ENCODE data around the gene SLC7A9. TPM values are rescaled to one million over a fixed set of nuclear protein-coding genes. Genes with fewer than 3 reads are reported as not detected.

Gene SLC7A9
- polyA plus RNA-seq, 1 donor from 2014 or later = 2.5 TPM

DNA sequence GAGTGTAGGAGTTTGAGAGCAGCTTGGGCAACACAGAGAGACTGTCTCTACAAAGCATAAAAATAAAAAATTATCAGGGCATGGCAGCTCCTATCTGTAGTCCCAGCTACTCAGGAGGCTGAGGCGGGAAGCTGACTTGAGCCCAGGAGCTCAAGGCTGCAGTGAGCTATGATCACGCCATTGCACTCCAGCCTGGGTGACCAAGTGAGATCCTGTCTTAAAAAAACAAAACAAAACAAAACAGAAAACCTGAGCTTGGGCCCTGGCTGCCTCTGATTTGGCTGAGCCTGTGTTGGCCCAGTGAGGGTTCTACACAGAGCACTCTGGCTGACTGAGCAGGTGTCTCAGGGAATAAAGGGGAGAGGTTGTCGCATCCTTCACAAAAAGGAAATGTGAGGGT is 8.0 kb downstream of the SLC7A9 start:
- no peaks in the 10 kb centered on the region for H3K27me3 ChIP-seq (ENCODE audit: insufficient read depth, low read depth, low read length)
- H3K4me2 ChIP-seq (ENCODE audit: low read length) = no peak overlapping the region
- no peak overlapping the region for H3K4me3 ChIP-seq (ENCODE audit: low read length)
- no peak overlapping the region for H3K27ac ChIP-seq (ENCODE audit: low read length)
- H3K9me2 ChIP-seq (ENCODE audit: insufficient read depth, low read length) = no peaks in the 10 kb centered on the region
- H3K9me3 ChIP-seq (ENCODE audit: low read length) = no peaks in the 10 kb centered on the region
- H2AFZ ChIP-seq (ENCODE audit: low read depth, low read length) = no peak overlapping the region
- H3K79me2 ChIP-seq (replicated peaks; ENCODE audit: insufficient read depth, low read length) = no peaks in the 10 kb centered on the region
- H3K36me3 ChIP-seq (ENCODE audit: insufficient read depth, low read length) = no peaks in the 10 kb centered on the region
- no peak overlapping the region for H3K9ac ChIP-seq (ENCODE audit: low read length)
- TF ChIP-seq RAD21 (conservative IDR thresholded peaks at IDR 0.05) = no peak
- TF ChIP-seq POLR2AphosphoS5 (IDR thresholded peaks at IDR 0.05) = no peak
- no peak for TF ChIP-seq SMC3 (conservative IDR thresholded peaks at IDR 0.05; ENCODE audit: poor library complexity)
- no peak for TF ChIP-seq TAF1 (IDR thresholded peaks at IDR 0.05; ENCODE audit: low read depth)
- TF ChIP-seq EZH2 (IDR thresholded peaks at IDR 0.05; ENCODE audit: borderline replicate concordance, insufficient read depth, low read length, poor library complexity, severe bottlenecking) = no peak
- TF ChIP-seq, protein P1, sequence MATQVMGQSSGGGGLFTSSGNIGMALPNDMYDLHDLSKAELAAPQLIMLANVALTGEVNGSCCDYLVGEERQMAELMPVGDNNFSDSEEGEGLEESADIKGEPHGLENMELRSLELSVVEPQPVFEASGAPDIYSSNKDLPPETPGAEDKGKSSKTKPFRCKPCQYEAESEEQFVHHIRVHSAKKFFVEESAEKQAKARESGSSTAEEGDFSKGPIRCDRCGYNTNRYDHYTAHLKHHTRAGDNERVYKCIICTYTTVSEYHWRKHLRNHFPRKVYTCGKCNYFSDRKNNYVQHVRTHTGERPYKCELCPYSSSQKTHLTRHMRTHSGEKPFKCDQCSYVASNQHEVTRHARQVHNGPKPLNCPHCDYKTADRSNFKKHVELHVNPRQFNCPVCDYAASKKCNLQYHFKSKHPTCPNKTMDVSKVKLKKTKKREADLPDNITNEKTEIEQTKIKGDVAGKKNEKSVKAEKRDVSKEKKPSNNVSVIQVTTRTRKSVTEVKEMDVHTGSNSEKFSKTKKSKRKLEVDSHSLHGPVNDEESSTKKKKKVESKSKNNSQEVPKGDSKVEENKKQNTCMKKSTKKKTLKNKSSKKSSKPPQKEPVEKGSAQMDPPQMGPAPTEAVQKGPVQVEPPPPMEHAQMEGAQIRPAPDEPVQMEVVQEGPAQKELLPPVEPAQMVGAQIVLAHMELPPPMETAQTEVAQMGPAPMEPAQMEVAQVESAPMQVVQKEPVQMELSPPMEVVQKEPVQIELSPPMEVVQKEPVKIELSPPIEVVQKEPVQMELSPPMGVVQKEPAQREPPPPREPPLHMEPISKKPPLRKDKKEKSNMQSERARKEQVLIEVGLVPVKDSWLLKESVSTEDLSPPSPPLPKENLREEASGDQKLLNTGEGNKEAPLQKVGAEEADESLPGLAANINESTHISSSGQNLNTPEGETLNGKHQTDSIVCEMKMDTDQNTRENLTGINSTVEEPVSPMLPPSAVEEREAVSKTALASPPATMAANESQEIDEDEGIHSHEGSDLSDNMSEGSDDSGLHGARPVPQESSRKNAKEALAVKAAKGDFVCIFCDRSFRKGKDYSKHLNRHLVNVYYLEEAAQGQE (IDR thresholded peaks at IDR 0.05; ENCODE audit: borderline replicate concordance) = no peak
- TF ChIP-seq EP300 (conservative IDR thresholded peaks at IDR 0.05; ENCODE audit: poor library complexity, severe bottlenecking) = no peak
- TF ChIP-seq, protein P2, sequence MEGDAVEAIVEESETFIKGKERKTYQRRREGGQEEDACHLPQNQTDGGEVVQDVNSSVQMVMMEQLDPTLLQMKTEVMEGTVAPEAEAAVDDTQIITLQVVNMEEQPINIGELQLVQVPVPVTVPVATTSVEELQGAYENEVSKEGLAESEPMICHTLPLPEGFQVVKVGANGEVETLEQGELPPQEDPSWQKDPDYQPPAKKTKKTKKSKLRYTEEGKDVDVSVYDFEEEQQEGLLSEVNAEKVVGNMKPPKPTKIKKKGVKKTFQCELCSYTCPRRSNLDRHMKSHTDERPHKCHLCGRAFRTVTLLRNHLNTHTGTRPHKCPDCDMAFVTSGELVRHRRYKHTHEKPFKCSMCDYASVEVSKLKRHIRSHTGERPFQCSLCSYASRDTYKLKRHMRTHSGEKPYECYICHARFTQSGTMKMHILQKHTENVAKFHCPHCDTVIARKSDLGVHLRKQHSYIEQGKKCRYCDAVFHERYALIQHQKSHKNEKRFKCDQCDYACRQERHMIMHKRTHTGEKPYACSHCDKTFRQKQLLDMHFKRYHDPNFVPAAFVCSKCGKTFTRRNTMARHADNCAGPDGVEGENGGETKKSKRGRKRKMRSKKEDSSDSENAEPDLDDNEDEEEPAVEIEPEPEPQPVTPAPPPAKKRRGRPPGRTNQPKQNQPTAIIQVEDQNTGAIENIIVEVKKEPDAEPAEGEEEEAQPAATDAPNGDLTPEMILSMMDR (IDR thresholded peaks at IDR 0.05; ENCODE audit: poor library complexity, severe bottlenecking) = no peak
- TF ChIP-seq MXI1 (conservative IDR thresholded peaks at IDR 0.05; ENCODE audit: poor library complexity, severe bottlenecking) = no peak
- H4K20me1 ChIP-seq (ENCODE audit: insufficient read depth) = no peaks in the 10 kb centered on the region
- no peaks in the 10 kb centered on the region for H3F3A ChIP-seq (ENCODE audit: insufficient read depth, low read length, poor library complexity, severe bottlenecking)

DNA sequence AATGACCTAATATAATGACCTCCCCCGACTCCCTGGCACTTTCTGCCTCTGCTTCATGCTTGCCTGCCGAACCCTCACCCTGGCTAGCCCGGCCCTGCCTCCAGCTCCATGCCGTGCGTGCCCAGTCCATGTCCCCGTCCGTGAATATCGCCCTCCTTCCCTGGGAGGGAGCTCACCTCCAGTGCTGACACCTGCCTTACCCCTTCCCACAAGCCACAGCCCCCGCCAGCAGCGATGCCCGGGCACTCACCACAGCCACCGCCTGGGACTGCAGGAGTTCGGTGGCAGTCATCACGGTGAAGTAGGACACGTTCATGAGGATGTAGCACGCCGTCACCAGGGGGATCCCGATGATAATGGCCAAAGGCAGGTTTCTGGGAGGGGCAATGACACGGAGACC is 10.0 kb downstream of the SLC7A9 start:
- H3K79me2 ChIP-seq (replicated peaks; ENCODE audit: insufficient read depth, low read length) = no peaks in the 10 kb centered on the region
- no peaks in the 10 kb centered on the region for H3K9me2 ChIP-seq (ENCODE audit: insufficient read depth, low read length)
- H3K27me3 ChIP-seq (ENCODE audit: insufficient read depth, low read depth, low read length) = no peaks in the 10 kb centered on the region
- H3K27ac ChIP-seq (ENCODE audit: low read length) = no peak overlapping the region
- no peaks in the 10 kb centered on the region for H3K9me3 ChIP-seq (ENCODE audit: low read length)
- no peak overlapping the region for H3K4me2 ChIP-seq (ENCODE audit: low read length)
- H2AFZ ChIP-seq (ENCODE audit: low read depth, low read length) = no peak overlapping the region
- no peak overlapping the region for H3K4me3 ChIP-seq (ENCODE audit: low read length)
- H4K20me1 ChIP-seq (ENCODE audit: insufficient read depth) = no peaks in the 10 kb centered on the region
- H3K9ac ChIP-seq (ENCODE audit: low read length) = no peak overlapping the region
- H3F3A ChIP-seq (ENCODE audit: insufficient read depth, low read length, poor library complexity, severe bottlenecking) = no peaks in the 10 kb centered on the region
- TF ChIP-seq RAD21 (conservative IDR thresholded peaks at IDR 0.05) (no peak), TAF1 (IDR thresholded peaks at IDR 0.05; ENCODE audit: low read depth) (no peak), POLR2AphosphoS5 (IDR thresholded peaks at IDR 0.05) (no peak), EZH2 (IDR thresholded peaks at IDR 0.05; ENCODE audit: borderline replicate concordance, insufficient read depth, low read length, poor library complexity, severe bottlenecking) (no peak), MXI1 (conservative IDR thresholded peaks at IDR 0.05; ENCODE audit: poor library complexity, severe bottlenecking) (no peak), SMC3 (conservative IDR thresholded peaks at IDR 0.05; ENCODE audit: poor library complexity) (no peak), EP300 (conservative IDR thresholded peaks at IDR 0.05; ENCODE audit: poor library complexity, severe bottlenecking) (no peak)
- TF ChIP-seq, protein P2 (IDR thresholded peaks at IDR 0.05; ENCODE audit: poor library complexity, severe bottlenecking) = no peak
- TF ChIP-seq, protein P1 (IDR thresholded peaks at IDR 0.05; ENCODE audit: borderline replicate concordance) = no peak
- no peaks in the 10 kb centered on the region for H3K36me3 ChIP-seq (ENCODE audit: insufficient read depth, low read length)

All from neural cell (in vitro differentiated cells).